Measurements from ENCODE around the gene KLF16.

Gene KLF16

GRCh38 chr19:1810439-1811160 lies 52.8 kb downstream of the KLF16 start:
- Histone ChIP-seq H3K27ac (ENCODE audit: low read depth, low read length, severe bottlenecking) (no peak overlapping the region), H3K4me3 (ENCODE audit: extremely low read depth, insufficient read depth, low read length, poor library complexity, severe bottlenecking) (no peak overlapping the region), H3K36me3 (ENCODE audit: control insufficient read depth, insufficient read depth, low read length) (peaks cover 9% of the 10 kb centered on the region), H3K4me1 (ENCODE audit: control insufficient read depth, insufficient read depth, low read length, poor library complexity, severe bottlenecking) (no peaks in the 10 kb centered on the region), H3K9me3 (ENCODE audit: control insufficient read depth, low read length) (no peaks in the 10 kb centered on the region)
- WGBS, 2 experiments (ENCODE audit: insufficient coverage in 2 of 2) = 91 to 93% methylated on average over 13 to 17 of the region's 19 CpGs

DNA sequence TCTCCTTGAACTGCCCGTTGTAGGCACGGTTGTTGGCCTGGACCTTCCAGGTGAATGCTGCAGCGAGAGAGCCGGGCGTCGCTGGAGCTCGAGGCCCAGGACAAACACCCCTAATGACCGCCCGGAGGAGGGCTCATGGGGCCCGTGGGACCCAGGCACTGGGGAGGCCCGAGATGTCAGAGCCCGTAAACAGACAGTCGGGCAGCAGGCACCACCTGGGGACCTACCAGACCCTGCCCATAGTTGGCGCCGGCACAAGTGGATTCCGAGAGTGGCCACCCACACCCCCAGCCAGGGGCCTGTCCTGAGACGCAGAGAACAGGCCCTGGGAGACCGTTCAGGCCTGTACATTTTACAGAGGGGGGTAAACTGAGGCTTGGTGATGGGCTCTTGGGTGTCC lies 53.7 kb downstream of the KLF16 start:
- H3K9me3 ChIP-seq (ENCODE audit: control insufficient read depth, low read length) = no peaks in the 10 kb centered on the region
- 82 to 92% methylated on average over 10 to 13 of the region's 18 CpGs for WGBS, 2 experiments (ENCODE audit: insufficient coverage in 2 of 2)
- H3K4me3 ChIP-seq (ENCODE audit: extremely low read depth, insufficient read depth, low read length, poor library complexity, severe bottlenecking) = no peak overlapping the region
- no peaks in the 10 kb centered on the region for H3K4me1 ChIP-seq (ENCODE audit: control insufficient read depth, insufficient read depth, low read length, poor library complexity, severe bottlenecking)
- peaks cover 1% of the 10 kb centered on the region for H3K36me3 ChIP-seq (ENCODE audit: control insufficient read depth, insufficient read depth, low read length)
- no peak overlapping the region for H3K27ac ChIP-seq (ENCODE audit: low read depth, low read length, severe bottlenecking)

GRCh38 chr19:1808395-1808731 lies 55.0 kb downstream of the KLF16 start:
- no peaks in the 10 kb centered on the region for H3K36me3 ChIP-seq (ENCODE audit: control insufficient read depth, insufficient read depth, low read length)
- 94 to 100% methylated on average over 2 of the region's 2 CpGs for WGBS, 2 experiments (ENCODE audit: insufficient coverage in 2 of 2)

DNA sequence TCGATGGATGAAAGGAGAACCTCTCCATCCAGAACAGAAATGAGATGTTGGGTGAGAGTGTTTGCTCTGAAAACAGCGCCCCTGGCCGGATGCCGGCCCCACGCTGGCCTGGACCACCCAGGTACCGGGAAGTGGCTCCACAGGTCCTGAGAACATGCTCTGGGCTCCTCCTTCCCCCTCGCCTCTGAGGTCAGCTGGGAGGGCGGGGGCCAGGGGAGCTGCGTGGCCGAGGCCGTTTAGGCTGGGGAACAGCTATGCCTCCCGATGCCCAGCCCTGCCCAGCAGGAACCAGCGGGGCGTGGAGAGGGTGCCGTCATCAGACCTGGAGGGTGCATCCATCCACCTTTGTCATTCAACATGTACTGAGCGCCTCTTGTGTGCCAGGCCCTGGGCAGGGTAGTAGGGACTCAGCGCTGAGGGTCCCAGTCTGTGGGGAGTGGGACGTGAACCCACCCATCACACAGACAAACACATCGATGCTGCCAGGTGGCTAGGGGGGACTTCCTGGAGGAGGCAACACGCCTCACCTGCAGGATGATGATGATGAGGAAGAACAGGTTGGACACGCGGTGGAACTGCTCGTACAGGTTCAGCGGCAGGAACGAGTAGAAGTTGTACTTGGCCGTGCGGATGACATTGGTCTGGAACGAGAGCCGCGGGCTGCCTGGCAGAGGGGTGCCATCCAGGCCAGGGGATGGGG lies 55.5 kb downstream of the KLF16 start:
- H3K36me3 ChIP-seq (ENCODE audit: control insufficient read depth, insufficient read depth, low read length) = no peaks in the 10 kb centered on the region
- 83 to 88% methylated on average over 20 to 23 of the region's 30 CpGs for WGBS, 2 experiments (ENCODE audit: insufficient coverage in 2 of 2)
- H3K9me3 ChIP-seq (ENCODE audit: control insufficient read depth, low read length) = no peaks in the 10 kb centered on the region
- no peak overlapping the region for H3K4me3 ChIP-seq (ENCODE audit: extremely low read depth, insufficient read depth, low read length, poor library complexity, severe bottlenecking)
- no peak overlapping the region for H3K27ac ChIP-seq (ENCODE audit: low read depth, low read length, severe bottlenecking)
- H3K4me1 ChIP-seq (ENCODE audit: control insufficient read depth, insufficient read depth, low read length, poor library complexity, severe bottlenecking) = no peaks in the 10 kb centered on the region

More at GRCh38 chr19:1808395-1808731, 55.0 kb downstream of the KLF16 start:
- Histone ChIP-seq H3K4me3 (ENCODE audit: extremely low read depth, insufficient read depth, low read length, poor library complexity, severe bottlenecking) (no peak overlapping the region), H3K27ac (ENCODE audit: low read depth, low read length, severe bottlenecking) (no peak overlapping the region), H3K9me3 (ENCODE audit: control insufficient read depth, low read length) (no peaks in the 10 kb centered on the region), H3K4me1 (ENCODE audit: control insufficient read depth, insufficient read depth, low read length, poor library complexity, severe bottlenecking) (no peaks in the 10 kb centered on the region)

- Histone ChIP-seq H3K27ac (ENCODE audit: low read depth, low read length, severe bottlenecking) (no peak overlapping the region), H3K9me3 (ENCODE audit: control insufficient read depth, low read length) (no peaks in the 10 kb centered on the region), H3K36me3 (ENCODE audit: control insufficient read depth, insufficient read depth, low read length) (no peaks in the 10 kb centered on the region), H3K4me3 (ENCODE audit: extremely low read depth, insufficient read depth, low read length, poor library complexity, severe bottlenecking) (no peak overlapping the region), H3K4me1 (ENCODE audit: control insufficient read depth, insufficient read depth, low read length, poor library complexity, severe bottlenecking) (no peaks in the 10 kb centered on the region)
- 89% methylated on average over 19 to 23 of the region's 28 CpGs for WGBS, 2 experiments (ENCODE audit: insufficient coverage in 2 of 2)
Observed at GRCh38 chr19:1807030-1807694, 56.2 kb downstream of the KLF16 start.

DNA sequence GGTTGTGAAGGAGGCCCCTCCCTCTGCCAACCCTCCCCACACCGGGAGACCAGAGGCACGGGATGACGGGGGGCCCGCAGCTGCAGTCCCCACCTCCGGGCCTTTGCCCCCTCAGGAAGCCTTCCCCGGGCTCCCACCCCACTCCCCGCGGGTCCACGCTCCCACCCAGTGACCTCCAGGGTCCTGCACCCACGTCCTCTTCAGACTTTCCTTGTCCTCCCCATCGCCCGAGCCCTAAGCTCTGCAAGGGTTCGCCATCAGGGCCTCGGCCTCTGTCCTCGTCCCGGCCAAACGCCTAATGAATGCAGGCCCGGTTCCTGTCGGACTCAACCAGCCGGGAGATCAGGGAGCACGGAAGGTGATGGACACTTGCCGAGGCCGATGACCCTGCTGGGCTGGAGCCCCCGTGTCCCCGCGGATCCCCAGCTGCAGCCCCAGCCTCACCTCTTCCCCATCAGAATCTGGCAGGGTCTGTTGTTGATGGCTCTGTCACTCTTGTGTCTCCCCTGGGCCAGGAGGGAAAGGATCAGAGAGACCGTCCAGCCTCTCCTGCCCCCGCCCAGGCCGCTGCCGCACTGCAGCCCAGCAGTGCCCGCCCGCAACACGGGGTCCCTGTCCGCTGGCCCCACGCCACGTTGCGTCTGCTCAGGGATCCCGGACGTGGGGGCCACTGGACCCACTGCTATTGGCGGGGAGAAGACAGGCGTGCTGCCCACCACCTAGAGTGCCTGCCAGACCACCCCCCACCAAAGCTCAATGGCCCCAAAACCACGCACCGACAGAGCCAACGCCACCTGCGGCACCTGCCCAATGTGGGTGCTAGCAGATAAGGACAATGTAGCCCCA lies 57.0 kb downstream of the KLF16 start:
- H3K9me3 ChIP-seq (ENCODE audit: control insufficient read depth, low read length) = no peaks in the 10 kb centered on the region
- no peak overlapping the region for H3K27ac ChIP-seq (ENCODE audit: low read depth, low read length, severe bottlenecking)
- no peaks in the 10 kb centered on the region for H3K4me1 ChIP-seq (ENCODE audit: control insufficient read depth, insufficient read depth, low read length, poor library complexity, severe bottlenecking)
- no peaks in the 10 kb centered on the region for H3K36me3 ChIP-seq (ENCODE audit: control insufficient read depth, insufficient read depth, low read length)
- WGBS, 2 experiments (ENCODE audit: insufficient coverage in 2 of 2) = 92 to 94% methylated on average over 38 to 39 of the region's 45 CpGs
- H3K4me3 ChIP-seq (ENCODE audit: extremely low read depth, insufficient read depth, low read length, poor library complexity, severe bottlenecking) = no peak overlapping the region

- H3K4me1 ChIP-seq (ENCODE audit: control insufficient read depth, insufficient read depth, low read length, poor library complexity, severe bottlenecking) = no peaks in the 10 kb centered on the region
- no peaks in the 10 kb centered on the region for H3K9me3 ChIP-seq (ENCODE audit: control insufficient read depth, low read length)
- 94 to 97% methylated on average over 11 to 19 of the region's 24 CpGs for WGBS, 2 experiments (ENCODE audit: insufficient coverage in 2 of 2)
- H3K4me3 ChIP-seq (ENCODE audit: extremely low read depth, insufficient read depth, low read length, poor library complexity, severe bottlenecking) = no peak overlapping the region
- H3K27ac ChIP-seq (ENCODE audit: low read depth, low read length, severe bottlenecking) = no peak overlapping the region
- no peaks in the 10 kb centered on the region for H3K36me3 ChIP-seq (ENCODE audit: control insufficient read depth, insufficient read depth, low read length)
Observed at GRCh38 chr19:1805401-1806183, 57.8 kb downstream of the KLF16 start.

DNA sequence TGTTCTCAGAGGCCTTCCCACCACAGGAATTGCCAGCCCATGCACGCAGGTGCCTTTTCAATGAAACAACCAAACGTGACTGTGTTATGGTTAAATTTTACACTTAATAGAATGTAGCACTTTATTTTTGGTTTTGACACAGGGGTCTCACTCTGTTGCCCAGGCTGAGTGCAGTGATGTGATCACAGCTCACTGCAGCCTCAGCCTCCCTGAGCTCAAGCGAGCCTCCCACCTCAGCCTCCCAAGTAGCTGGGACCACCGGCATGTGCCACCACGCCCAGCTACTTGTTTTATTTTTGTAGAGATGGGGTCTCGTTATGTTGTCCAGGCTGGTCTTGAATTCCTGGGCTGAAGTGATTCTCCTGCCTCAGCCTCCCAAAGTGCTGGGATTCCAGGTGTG lies 58.5 kb downstream of the KLF16 start:
- 100% methylated on average over 1 of the region's 6 CpGs; no CpG with 5 or more reads in 1 of the 2 experiments for WGBS, 2 experiments (ENCODE audit: insufficient coverage in 2 of 2)
- no peak overlapping the region for H3K27ac ChIP-seq (ENCODE audit: low read depth, low read length, severe bottlenecking)
- H3K4me3 ChIP-seq (ENCODE audit: extremely low read depth, insufficient read depth, low read length, poor library complexity, severe bottlenecking) = no peak overlapping the region
- H3K4me1 ChIP-seq (ENCODE audit: control insufficient read depth, insufficient read depth, low read length, poor library complexity, severe bottlenecking) = no peaks in the 10 kb centered on the region
- H3K9me3 ChIP-seq (ENCODE audit: control insufficient read depth, low read length) = no peaks in the 10 kb centered on the region
- no peaks in the 10 kb centered on the region for H3K36me3 ChIP-seq (ENCODE audit: control insufficient read depth, insufficient read depth, low read length)
